ENCODE results near the gene DYNC2LI1.
A peak's percentile ranks its signal among the peaks of the same experiment; 100 is the strongest.

Gene DYNC2LI1

GRCh38 chr2:43748333-43748732 lies 25.5 kb upstream of the DYNC2LI1 start:
- Mint-ChIP-seq H3K27me3 (peaks cover 2% of the 10 kb centered on the region), H3K27ac (no peak overlapping the region), H3K36me3 (no peaks in the 10 kb centered on the region), H3K4me1 (no peaks in the 10 kb centered on the region), H3K9me3 (no peaks in the 10 kb centered on the region), H3K4me3 (no peak overlapping the region)
- no peak for ATAC-seq (ENCODE audit: low read depth)
- no peak for DNase-seq (ENCODE audit: low spot score in 2 of 2)

GRCh38 chr2:43749583-43749982 lies 24.3 kb upstream of the DYNC2LI1 start:
- H3K27me3 Mint-ChIP-seq, result peaks cover 2% of the 10 kb centered on the region
- H3K4me3 Mint-ChIP-seq, result no peak overlapping the region
- DNase-seq (ENCODE audit: low spot score in 2 of 2), result no peak
- no peaks in the 10 kb centered on the region for H3K36me3 Mint-ChIP-seq
- H3K4me1 Mint-ChIP-seq, result no peaks in the 10 kb centered on the region
- H3K27ac Mint-ChIP-seq, result no peak overlapping the region
- ATAC-seq (ENCODE audit: low read depth), result no peak
- H3K9me3 Mint-ChIP-seq, result no peaks in the 10 kb centered on the region

- Mint-ChIP-seq H3K27me3 (peaks cover 6% of the 10 kb centered on the region), H3K36me3 (no peaks in the 10 kb centered on the region), H3K4me3 (no peak overlapping the region), H3K4me1 (no peaks in the 10 kb centered on the region), H3K27ac (no peak overlapping the region), H3K9me3 (no peaks in the 10 kb centered on the region)
- DNase-seq (ENCODE audit: low spot score in 2 of 2), result no peak
- no peak for ATAC-seq (ENCODE audit: low read depth)
These were observed 22.3 kb upstream of the DYNC2LI1 start for GRCh38 chr2:43751476-43751990.

- Mint-ChIP-seq H3K4me3 (no peak overlapping the region), H3K4me1 (no peaks in the 10 kb centered on the region)
- no peak for DNase-seq (ENCODE audit: low spot score in 2 of 2)
These were observed 21.5 kb upstream of the DYNC2LI1 start for GRCh38 chr2:43752302-43752701.

GRCh38 chr2:43754180-43754579 lies 19.7 kb upstream of the DYNC2LI1 start:
- peaks cover 6% of the 10 kb centered on the region for H3K27me3 Mint-ChIP-seq
- H3K36me3 Mint-ChIP-seq, result no peaks in the 10 kb centered on the region
- DNase-seq (ENCODE audit: low spot score in 2 of 2) (no peak), ATAC-seq (ENCODE audit: low read depth) (no peak)
- no peaks in the 10 kb centered on the region for H3K9me3 Mint-ChIP-seq
- no peak overlapping the region for H3K27ac Mint-ChIP-seq
- no peak overlapping the region for H3K4me3 Mint-ChIP-seq
- H3K4me1 Mint-ChIP-seq, result no peaks in the 10 kb centered on the region

More at GRCh38 chr2:43752302-43752701, 21.5 kb upstream of the DYNC2LI1 start:
- Mint-ChIP-seq H3K27ac (no peak overlapping the region), H3K36me3 (no peaks in the 10 kb centered on the region), H3K27me3 (peaks cover 6% of the 10 kb centered on the region), H3K9me3 (no peaks in the 10 kb centered on the region)
- ATAC-seq (ENCODE audit: low read depth), result no peak

GRCh38 chr2:43758739-43759138 lies 15.1 kb upstream of the DYNC2LI1 start:
- no peak overlapping the region for H3K4me3 Mint-ChIP-seq
- no peak for DNase-seq (ENCODE audit: low spot score in 2 of 2)
- H3K36me3 Mint-ChIP-seq, result no peaks in the 10 kb centered on the region
- no peak for ATAC-seq (ENCODE audit: low read depth)
- no peaks in the 10 kb centered on the region for H3K9me3 Mint-ChIP-seq
- no peak overlapping the region for H3K27ac Mint-ChIP-seq
- H3K4me1 Mint-ChIP-seq, result no peaks in the 10 kb centered on the region
- peaks cover 4% of the 10 kb centered on the region for H3K27me3 Mint-ChIP-seq

- DNase-seq (ENCODE audit: low spot score in 2 of 2) (no peak), ATAC-seq (ENCODE audit: low read depth) (no peak)
- H3K9me3 Mint-ChIP-seq, result no peaks in the 10 kb centered on the region
- H3K36me3 Mint-ChIP-seq, result no peaks in the 10 kb centered on the region
- H3K4me1 Mint-ChIP-seq, result no peaks in the 10 kb centered on the region
- peaks cover 4% of the 10 kb centered on the region for H3K27me3 Mint-ChIP-seq
- H3K27ac Mint-ChIP-seq, result no peak overlapping the region
- no peak overlapping the region for H3K4me3 Mint-ChIP-seq
These were observed 14.6 kb upstream of the DYNC2LI1 start for GRCh38 chr2:43759195-43759594.

- H3K27me3 Mint-ChIP-seq, result peaks cover 1% of the 10 kb centered on the region
- no peak overlapping the region for H3K4me3 Mint-ChIP-seq
- H3K4me1 Mint-ChIP-seq, result no peaks in the 10 kb centered on the region
- no peaks in the 10 kb centered on the region for H3K9me3 Mint-ChIP-seq
- ATAC-seq (ENCODE audit: low read depth) (no peak), DNase-seq (ENCODE audit: low spot score in 2 of 2) (no peak)
- no peak overlapping the region for H3K27ac Mint-ChIP-seq
- H3K36me3 Mint-ChIP-seq, result no peaks in the 10 kb centered on the region
These were observed 11.6 kb upstream of the DYNC2LI1 start for GRCh38 chr2:43762286-43762685.

- Mint-ChIP-seq H3K27ac (no peak overlapping the region), H3K4me3 (no peak overlapping the region), H3K27me3 (peaks cover 1% of the 10 kb centered on the region), H3K36me3 (no peaks in the 10 kb centered on the region), H3K9me3 (no peaks in the 10 kb centered on the region), H3K4me1 (no peaks in the 10 kb centered on the region)
- ATAC-seq (ENCODE audit: low read depth) (no peak), DNase-seq (ENCODE audit: low spot score in 2 of 2) (no peak)
These were observed 10.7 kb upstream of the DYNC2LI1 start for GRCh38 chr2:43763091-43763490.

GRCh38 chr2:43764086-43764705 lies 9.6 kb upstream of the DYNC2LI1 start:
- peaks cover 1% of the 10 kb centered on the region for H3K27me3 Mint-ChIP-seq
- ATAC-seq (ENCODE audit: low read depth) (no peak), DNase-seq (ENCODE audit: low spot score in 2 of 2) (no peak)
- H3K36me3 Mint-ChIP-seq, result no peaks in the 10 kb centered on the region
- no peaks in the 10 kb centered on the region for H3K4me1 Mint-ChIP-seq
- H3K9me3 Mint-ChIP-seq, result no peaks in the 10 kb centered on the region
- no peak overlapping the region for H3K27ac Mint-ChIP-seq
- H3K4me3 Mint-ChIP-seq, result no peak overlapping the region

GRCh38 chr2:43766006-43766405 lies 7.8 kb upstream of the DYNC2LI1 start:
- no peaks in the 10 kb centered on the region for H3K9me3 Mint-ChIP-seq
- no peak overlapping the region for H3K27ac Mint-ChIP-seq
- H3K4me3 Mint-ChIP-seq, result no peak overlapping the region
- ATAC-seq (ENCODE audit: low read depth), result no peak
- no peaks in the 10 kb centered on the region for H3K36me3 Mint-ChIP-seq
- DNase-seq (ENCODE audit: low spot score in 2 of 2), result no peak
- H3K4me1 Mint-ChIP-seq, result no peaks in the 10 kb centered on the region
- H3K27me3 Mint-ChIP-seq, result peaks cover 3% of the 10 kb centered on the region

- DNase-seq (ENCODE audit: low spot score in 2 of 2), result no peak
- Mint-ChIP-seq H3K9me3 (no peaks in the 10 kb centered on the region), H3K27me3 (peaks cover 3% of the 10 kb centered on the region), H3K4me1 (peaks cover 10% of the 10 kb centered on the region), H3K36me3 (peaks cover 4% of the 10 kb centered on the region), H3K4me3 (peak overlapping the region; percentile 99), H3K27ac (peak overlapping the region; percentile 86)
- no peak for ATAC-seq (ENCODE audit: low read depth)
These were observed 778 bp downstream of the DYNC2LI1 start for GRCh38 chr2:43774617-43775016.

GRCh38 chr2:43776324-43776723 lies 2.5 kb downstream of the DYNC2LI1 start:
- Mint-ChIP-seq H3K27me3 (peaks cover 2% of the 10 kb centered on the region), H3K36me3 (peaks cover 12% of the 10 kb centered on the region), H3K9me3 (no peaks in the 10 kb centered on the region), H3K27ac (no peak overlapping the region), H3K4me3 (no peak overlapping the region), H3K4me1 (peaks cover 10% of the 10 kb centered on the region)
- ATAC-seq (ENCODE audit: low read depth), result no peak
- DNase-seq (ENCODE audit: low spot score in 2 of 2), result no peak

- Mint-ChIP-seq H3K27ac (no peak overlapping the region), H3K36me3 (peaks cover 12% of the 10 kb centered on the region), H3K4me1 (peaks cover 10% of the 10 kb centered on the region), H3K27me3 (no peaks in the 10 kb centered on the region), H3K9me3 (no peaks in the 10 kb centered on the region), H3K4me3 (no peak overlapping the region)
- no peak for DNase-seq (ENCODE audit: low spot score in 2 of 2)
- ATAC-seq (ENCODE audit: low read depth), result no peak
These were observed 3.6 kb downstream of the DYNC2LI1 start for GRCh38 chr2:43777306-43777926.

- H3K4me1 Mint-ChIP-seq, result peaks cover 10% of the 10 kb centered on the region
- no peak for DNase-seq (ENCODE audit: low spot score in 2 of 2)
- H3K4me3 Mint-ChIP-seq, result no peak overlapping the region
- no peak for ATAC-seq (ENCODE audit: low read depth)
- no peaks in the 10 kb centered on the region for H3K9me3 Mint-ChIP-seq
- H3K36me3 Mint-ChIP-seq, result peaks cover 12% of the 10 kb centered on the region
- H3K27me3 Mint-ChIP-seq, result no peaks in the 10 kb centered on the region
- H3K27ac Mint-ChIP-seq, result no peak overlapping the region
These were observed 4.4 kb downstream of the DYNC2LI1 start for GRCh38 chr2:43778233-43778632.

Measured in memory B cell (primary cell).